Chondrocyte (in vitro differentiated cells): ENCODE measurements around the gene COL16A1. TPM values are rescaled to one million over a fixed set of nuclear protein-coding genes. Genes with fewer than 3 reads are reported as not detected.
A peak's percentile ranks its signal among the peaks of the same experiment; 100 is the strongest.

Experiments used
- DNase-seq: peaks from one replicate; pipeline ENCODE4 v3.0.0; 2021; ENCODE audit warnings: mixed read lengths, low spot score
- H3K27ac Mint-ChIP-seq: one replicate; pipeline ENCODE4 v1.8.0; 2021; ENCODE audit warnings: mild to moderate bottlenecking, moderate library complexity, mixed read lengths; ENCODE audit not compliant: unreplicated experiment
- H3K27me3 Mint-ChIP-seq: 2 replicates; pipeline ENCODE4 v1.8.0; 2021; ENCODE audit warnings: low read depth, mixed read lengths
- H3K36me3 Mint-ChIP-seq: 2 replicates; pipeline ENCODE4 v1.8.0; 2021; ENCODE audit warnings: low read depth, mixed read lengths
- H3K4me1 Mint-ChIP-seq: 2 replicates; pipeline ENCODE4 v1.8.0; 2021; ENCODE audit warnings: low read depth, mild to moderate bottlenecking, mixed read lengths
- H3K4me3 Mint-ChIP-seq: one replicate; pipeline ENCODE4 v1.8.0; 2021; ENCODE audit warnings: mild to moderate bottlenecking, moderate library complexity, mixed read lengths; ENCODE audit not compliant: unreplicated experiment
- H3K9me3 Mint-ChIP-seq: 2 replicates; pipeline ENCODE4 v1.8.0; 2021; ENCODE audit warnings: low read depth, mixed read lengths
- CTCF ChIP-seq: fragments of 200-600 bp; sonication (generic); IDR thresholded peaks from 2 replicates; pipeline ENCODE4 v1.5.0; 2021; ENCODE audit warnings: antibody characterized with exemption, mild to moderate bottlenecking, moderate library complexity
- total RNA-seq: library from RNA; stranded (reverse); gene quantifications from 3 replicates; pipeline ENCODE4 v1.2.1, GENCODE V29; 2021

The COL16A1 gene
- total RNA-seq, 1 donor from 2014 or later: 230 TPM

GRCh38 chr1:31749785-31750735 lies 46.2 kb upstream of the COL16A1 start:
- Mint-ChIP-seq H3K36me3 (no peaks in the 10 kb centered on the region), H3K27me3 (no peaks in the 10 kb centered on the region), H3K4me3 (no peak overlapping the region), H3K4me1 (peaks cover 67% of the 10 kb centered on the region), H3K27ac (peak overlapping the region; percentile 41), H3K9me3 (no peaks in the 10 kb centered on the region)
- DNase-seq: no peak
- no peak for TF ChIP-seq CTCF

- no peaks in the 10 kb centered on the region for H3K9me3 Mint-ChIP-seq
- DNase-seq: no peak
- peaks cover 4% of the 10 kb centered on the region for H3K36me3 Mint-ChIP-seq
- no peak overlapping the region for H3K27ac Mint-ChIP-seq
- TF ChIP-seq CTCF: no peak
- peaks cover 50% of the 10 kb centered on the region for H3K4me1 Mint-ChIP-seq
- H3K27me3 Mint-ChIP-seq: no peaks in the 10 kb centered on the region
- H3K4me3 Mint-ChIP-seq: no peak overlapping the region
Measured at GRCh38 chr1:31748365-31748764, 44.5 kb upstream of the COL16A1 start.

GRCh38 chr1:31747304-31747703 lies 43.5 kb upstream of the COL16A1 start:
- no peak for DNase-seq
- Mint-ChIP-seq H3K27ac (no peak overlapping the region), H3K4me3 (no peak overlapping the region), H3K27me3 (no peaks in the 10 kb centered on the region), H3K9me3 (no peaks in the 10 kb centered on the region), H3K4me1 (peaks cover 39% of the 10 kb centered on the region), H3K36me3 (peaks cover 4% of the 10 kb centered on the region)
- no peak for TF ChIP-seq CTCF

GRCh38 chr1:31746687-31747086 lies 42.9 kb upstream of the COL16A1 start:
- peaks cover 33% of the 10 kb centered on the region for H3K4me1 Mint-ChIP-seq
- H3K27ac Mint-ChIP-seq: peak overlapping the region; percentile 38
- TF ChIP-seq CTCF: no peak
- H3K27me3 Mint-ChIP-seq: no peaks in the 10 kb centered on the region
- H3K36me3 Mint-ChIP-seq: peaks cover 4% of the 10 kb centered on the region
- no peak overlapping the region for H3K4me3 Mint-ChIP-seq
- no peaks in the 10 kb centered on the region for H3K9me3 Mint-ChIP-seq
- no peak for DNase-seq

GRCh38 chr1:31745946-31746670 lies 42.3 kb upstream of the COL16A1 start:
- DNase-seq: no peak
- Mint-ChIP-seq H3K36me3 (peaks cover 4% of the 10 kb centered on the region), H3K27me3 (no peaks in the 10 kb centered on the region), H3K27ac (peak overlapping the region; percentile 73), H3K9me3 (no peaks in the 10 kb centered on the region), H3K4me3 (no peak overlapping the region), H3K4me1 (peaks cover 29% of the 10 kb centered on the region)
- TF ChIP-seq CTCF: peak; percentile 60
